Type B pancreatic cell (in vitro differentiated cells): ENCODE measurements around the gene CCBE1. TPM values are rescaled to one million over a fixed set of nuclear protein-coding genes. Genes with fewer than 3 reads are reported as not detected.

Experiments
- DNase-seq: peaks from one replicate; pipeline ENCODE4 v3.0.0; 2021; ENCODE audit warnings: mixed read lengths; ENCODE audit not compliant: unreplicated experiment; ENCODE audit errors: extremely low spot score
- H3K27ac Mint-ChIP-seq: 2 replicates; pipeline ENCODE4 v1.8.0; 2021; ENCODE audit warnings: mild to moderate bottlenecking, mixed read lengths
- H3K27me3 Mint-ChIP-seq: 2 replicates; pipeline ENCODE4 v1.8.0; 2021; ENCODE audit warnings: mixed read lengths
- H3K36me3 Mint-ChIP-seq: 2 replicates; pipeline ENCODE4 v1.8.0; 2021; ENCODE audit warnings: mixed read lengths
- H3K4me1 Mint-ChIP-seq: one replicate; pipeline ENCODE4 v1.8.0; 2021; ENCODE audit warnings: mixed read lengths; ENCODE audit not compliant: unreplicated experiment
- H3K4me3 Mint-ChIP-seq: 2 replicates; pipeline ENCODE4 v1.8.0; 2021; ENCODE audit warnings: mild to moderate bottlenecking, mixed read lengths
- H3K9me3 Mint-ChIP-seq: 2 replicates; pipeline ENCODE4 v1.8.0; 2021; ENCODE audit warnings: mixed read lengths
- total RNA-seq: library from RNA; stranded (reverse); gene quantifications from 2 replicates; pipeline ENCODE4 v1.2.1, GENCODE V29; 2021; ENCODE audit warnings: low replicate concordance
- TF ChIP-seq, protein P1 (sequence below): fragments of 200-600 bp; sonication (generic); conservative IDR thresholded peaks from 2 replicates; pipeline ENCODE4 v1.5.0; 2021; ENCODE audit warnings: antibody characterized with exemption, mild to moderate bottlenecking

Gene CCBE1
- total RNA-seq, 1 donor from 2014 or later: 51.3 TPM

DNA sequence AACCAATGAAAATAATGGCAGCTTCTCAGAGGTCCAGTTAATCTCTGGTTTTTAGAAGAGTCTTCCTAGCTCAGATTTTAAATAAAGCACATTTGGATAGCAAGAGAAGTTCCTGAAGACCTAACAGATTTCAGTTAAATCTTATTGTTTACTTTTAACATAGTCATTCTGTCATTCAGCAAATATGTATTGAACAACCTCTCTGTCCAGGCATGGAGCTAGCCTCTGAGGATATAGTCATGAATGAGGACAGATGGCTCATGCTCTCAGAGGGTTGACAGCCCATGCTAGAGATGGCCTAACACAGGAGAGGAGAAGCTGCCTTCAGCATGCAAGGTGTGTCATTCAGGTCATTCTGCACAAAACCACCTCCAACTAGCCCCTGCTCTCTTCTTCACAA is 6.2 kb downstream of the CCBE1 start:
- no peak for DNase-seq
- peaks cover 56% of the 10 kb centered on the region for H3K27me3 Mint-ChIP-seq
- peaks cover 33% of the 10 kb centered on the region for H3K4me1 Mint-ChIP-seq
- TF ChIP-seq, protein P1, sequence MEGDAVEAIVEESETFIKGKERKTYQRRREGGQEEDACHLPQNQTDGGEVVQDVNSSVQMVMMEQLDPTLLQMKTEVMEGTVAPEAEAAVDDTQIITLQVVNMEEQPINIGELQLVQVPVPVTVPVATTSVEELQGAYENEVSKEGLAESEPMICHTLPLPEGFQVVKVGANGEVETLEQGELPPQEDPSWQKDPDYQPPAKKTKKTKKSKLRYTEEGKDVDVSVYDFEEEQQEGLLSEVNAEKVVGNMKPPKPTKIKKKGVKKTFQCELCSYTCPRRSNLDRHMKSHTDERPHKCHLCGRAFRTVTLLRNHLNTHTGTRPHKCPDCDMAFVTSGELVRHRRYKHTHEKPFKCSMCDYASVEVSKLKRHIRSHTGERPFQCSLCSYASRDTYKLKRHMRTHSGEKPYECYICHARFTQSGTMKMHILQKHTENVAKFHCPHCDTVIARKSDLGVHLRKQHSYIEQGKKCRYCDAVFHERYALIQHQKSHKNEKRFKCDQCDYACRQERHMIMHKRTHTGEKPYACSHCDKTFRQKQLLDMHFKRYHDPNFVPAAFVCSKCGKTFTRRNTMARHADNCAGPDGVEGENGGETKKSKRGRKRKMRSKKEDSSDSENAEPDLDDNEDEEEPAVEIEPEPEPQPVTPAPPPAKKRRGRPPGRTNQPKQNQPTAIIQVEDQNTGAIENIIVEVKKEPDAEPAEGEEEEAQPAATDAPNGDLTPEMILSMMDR: no peak
- H3K36me3 Mint-ChIP-seq: peaks cover 3% of the 10 kb centered on the region
- no peak overlapping the region for H3K27ac Mint-ChIP-seq
- H3K4me3 Mint-ChIP-seq: no peak overlapping the region
- H3K9me3 Mint-ChIP-seq: no peaks in the 10 kb centered on the region

DNA sequence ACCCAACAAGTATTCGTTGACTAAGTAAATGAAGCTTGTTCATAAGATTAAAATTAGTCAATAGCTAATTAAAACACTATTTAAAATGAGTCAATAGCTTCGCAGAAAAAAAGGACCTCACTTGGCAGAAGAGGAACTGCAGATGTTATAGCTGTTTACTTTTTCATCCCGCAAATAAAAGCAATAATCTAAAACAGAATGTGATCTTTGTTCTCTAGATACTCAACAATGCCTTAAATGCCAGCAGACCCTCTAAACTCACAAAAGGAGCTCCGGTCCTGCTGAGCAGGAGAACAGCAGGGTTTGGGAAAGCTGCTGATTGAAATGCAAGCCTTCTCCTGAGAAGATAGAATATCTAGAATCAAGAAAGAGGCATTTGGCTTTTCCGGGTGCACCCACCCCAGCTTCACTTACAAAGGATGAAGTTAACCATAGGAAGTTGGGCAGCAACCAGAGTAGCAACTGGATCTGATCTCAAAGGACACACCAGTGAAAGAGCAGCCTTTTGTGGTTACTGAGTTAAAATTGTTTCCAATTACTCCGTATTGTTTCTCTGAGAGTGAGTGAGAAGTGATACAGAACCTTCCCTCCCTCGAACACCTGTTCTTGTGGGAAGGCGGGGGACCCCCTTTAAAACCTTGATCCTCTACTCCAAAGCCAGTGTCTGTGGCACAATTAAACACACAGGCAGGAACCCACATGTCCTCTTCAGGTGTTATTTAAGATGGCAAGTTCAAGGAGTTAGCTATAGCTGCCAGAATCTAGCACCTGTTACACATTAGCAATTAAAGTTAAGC is 6.8 kb downstream of the CCBE1 start:
- peak overlapping the region; percentile 17 for H3K4me3 Mint-ChIP-seq
- no peak for DNase-seq
- no peaks in the 10 kb centered on the region for H3K9me3 Mint-ChIP-seq
- H3K36me3 Mint-ChIP-seq: peaks cover 3% of the 10 kb centered on the region
- peaks cover 50% of the 10 kb centered on the region for H3K27me3 Mint-ChIP-seq
- no peak overlapping the region for H3K27ac Mint-ChIP-seq
- peaks cover 32% of the 10 kb centered on the region for H3K4me1 Mint-ChIP-seq
- TF ChIP-seq, protein P1: no peak

DNA sequence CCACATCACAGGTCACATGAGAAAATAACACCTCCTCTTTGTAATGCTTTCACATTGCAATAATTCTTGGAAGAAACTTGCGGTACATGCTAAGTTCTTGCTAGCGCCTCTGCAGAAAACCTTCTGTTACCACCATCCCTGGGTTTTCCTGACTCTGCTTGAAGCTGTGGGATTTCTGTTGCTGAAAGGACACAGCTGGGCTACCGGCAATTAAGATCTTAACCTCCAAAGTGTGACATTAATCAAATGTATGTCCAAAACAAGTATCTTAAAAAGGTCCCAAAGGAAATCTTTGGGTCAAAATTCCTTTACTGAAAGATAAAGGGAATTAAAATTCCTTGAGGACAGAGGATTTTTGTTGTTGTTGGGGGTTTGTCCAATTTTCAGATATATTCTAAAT is 7.5 kb downstream of the CCBE1 start:
- no peak for DNase-seq
- no peak overlapping the region for H3K4me3 Mint-ChIP-seq
- peaks cover 27% of the 10 kb centered on the region for H3K4me1 Mint-ChIP-seq
- no peak overlapping the region for H3K27ac Mint-ChIP-seq
- no peaks in the 10 kb centered on the region for H3K9me3 Mint-ChIP-seq
- H3K36me3 Mint-ChIP-seq: peaks cover 3% of the 10 kb centered on the region
- TF ChIP-seq, protein P1: no peak
- H3K27me3 Mint-ChIP-seq: peaks cover 45% of the 10 kb centered on the region

DNA sequence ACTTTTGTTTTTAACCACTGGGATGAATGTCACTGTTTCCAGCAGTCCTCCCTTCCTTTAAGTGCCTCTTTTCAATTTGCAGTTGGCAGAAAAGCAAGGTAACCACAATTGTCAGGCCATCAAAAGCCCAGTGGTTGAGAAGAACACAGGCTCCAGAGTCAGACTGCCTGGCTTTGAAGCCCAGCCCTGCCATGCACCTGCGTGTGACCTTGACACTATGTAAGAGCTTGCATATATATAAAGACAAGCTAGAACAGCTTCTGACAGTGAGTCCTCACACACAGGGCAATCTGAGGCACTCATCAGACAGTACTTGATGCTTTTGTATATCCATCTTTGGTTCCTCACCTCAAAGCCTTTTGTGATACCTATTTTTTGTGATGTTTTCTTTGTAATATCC is 11.0 kb downstream of the CCBE1 start:
- TF ChIP-seq, protein P1: no peak
- DNase-seq: no peak
- Mint-ChIP-seq H3K4me1 (peaks cover 33% of the 10 kb centered on the region), H3K27me3 (peaks cover 28% of the 10 kb centered on the region), H3K9me3 (no peaks in the 10 kb centered on the region), H3K4me3 (no peak overlapping the region), H3K27ac (no peak overlapping the region), H3K36me3 (no peaks in the 10 kb centered on the region)

DNA sequence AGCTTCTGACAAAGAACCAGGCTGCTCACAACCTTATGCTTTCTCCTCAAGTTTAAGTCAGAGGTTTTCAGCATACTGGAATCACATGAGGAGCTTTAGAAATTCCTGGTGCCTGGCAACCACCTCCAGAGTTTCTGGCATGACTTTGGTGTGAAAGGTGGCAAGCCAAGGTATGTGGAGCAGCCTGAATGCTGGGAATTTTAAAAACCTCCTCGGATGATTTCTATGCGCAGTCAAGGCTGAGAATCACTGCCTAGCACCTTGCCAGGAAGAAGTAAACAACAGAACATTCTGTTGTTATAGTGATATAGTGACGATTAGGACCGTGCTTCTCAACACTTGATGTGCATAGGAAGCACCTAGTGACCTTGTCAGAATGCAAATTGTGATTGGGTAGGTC is 11.7 kb downstream of the CCBE1 start:
- H3K27me3 Mint-ChIP-seq: peaks cover 20% of the 10 kb centered on the region
- TF ChIP-seq, protein P1: no peak
- H3K36me3 Mint-ChIP-seq: no peaks in the 10 kb centered on the region
- peaks cover 31% of the 10 kb centered on the region for H3K4me1 Mint-ChIP-seq
- DNase-seq: no peak
- H3K27ac Mint-ChIP-seq: no peak overlapping the region
- no peaks in the 10 kb centered on the region for H3K9me3 Mint-ChIP-seq
- no peak overlapping the region for H3K4me3 Mint-ChIP-seq
